DOHH2 (cell line): ENCODE measurements around the gene ECSCR.
"Not testable (repeated sequence)": the region's sequence is repeated elsewhere in the genome, so short reads cannot be mapped to it uniquely, and the experiment has no call there.

ENCODE experiments used
- H3F3A ChIP-seq: fragments of 200-600 bp; sonication (generic), shearing (Covaris generic); 2 replicates; pipeline ENCODE4 v1.6.0; 2016; ENCODE audit warnings: antibody characterized with exemption, mild to moderate bottlenecking; ENCODE audit not compliant: control insufficient read depth, insufficient read depth
- H3K27ac ChIP-seq: fragments of 200-600 bp; sonication (generic); 2 replicates; pipeline ENCODE4 v1.5.1; 2014; ENCODE audit warnings: low read depth, mild to moderate bottlenecking, low read length, moderate library complexity
- H3K27me3 ChIP-seq: fragments of 200-600 bp; sonication (generic); 2 replicates; pipeline ENCODE4 v1.6.1; 2014; ENCODE audit warnings: mild to moderate bottlenecking, low read length, mixed read lengths; ENCODE audit not compliant: control insufficient read depth
- H3K36me3 ChIP-seq: fragments of 200-600 bp; sonication (generic); 2 replicates; pipeline ENCODE4 v1.6.1; 2014; ENCODE audit warnings: mild to moderate bottlenecking, low read length, moderate library complexity, mixed read lengths; ENCODE audit not compliant: control insufficient read depth
- H3K4me1 ChIP-seq: fragments of 200-600 bp; sonication (generic); 2 replicates; pipeline ENCODE4 v1.6.1; 2014; ENCODE audit warnings: mild to moderate bottlenecking, low read length, mixed read lengths; ENCODE audit not compliant: control insufficient read depth
- H3K4me2 ChIP-seq: fragments of 200-600 bp; sonication (generic); 2 replicates; pipeline ENCODE4 v1.6.0; 2014; ENCODE audit warnings: mild to moderate bottlenecking, low read length, moderate library complexity
- H3K4me3 ChIP-seq: fragments of 200-600 bp; sonication (generic); 2 replicates; pipeline ENCODE4 v1.5.1; 2014; ENCODE audit warnings: mild to moderate bottlenecking, low read length, mixed read lengths
- H3K79me2 ChIP-seq: fragments of 200-600 bp; sonication (generic); 2 replicates; pipeline ENCODE4 v1.6.1; 2014; ENCODE audit warnings: mild to moderate bottlenecking, low read length, mixed read lengths; ENCODE audit not compliant: control insufficient read depth
- H3K9me2 ChIP-seq: fragments of 200-600 bp; sonication (generic); replicated peaks from 2 replicates; pipeline ENCODE4 v1.6.1; 2014; ENCODE audit warnings: mild to moderate bottlenecking, low read length, mixed read lengths; ENCODE audit not compliant: control insufficient read depth
- H3K9me3 ChIP-seq: fragments of 200-600 bp; sonication (generic); 2 replicates; pipeline ENCODE4 v1.6.1; 2014; ENCODE audit warnings: antibody characterized with exemption, low read length, mixed read lengths; ENCODE audit not compliant: control insufficient read depth, insufficient read depth
- H4K20me1 ChIP-seq: fragments of 200-600 bp; sonication (generic); 2 replicates; pipeline ENCODE4 v1.6.0; 2014; ENCODE audit warnings: low read depth, mild to moderate bottlenecking, antibody characterized with exemption, low read length, moderate library complexity; ENCODE audit not compliant: control insufficient read depth, insufficient read depth
- CTCF ChIP-seq: fragments of 200-600 bp; sonication (generic); IDR thresholded peaks from one replicate; pipeline ENCODE4 v1.5.1; 2014; ENCODE audit warnings: antibody characterized with exemption, mild to moderate bottlenecking, low read depth, low read length; ENCODE audit not compliant: poor library complexity, severe bottlenecking
- EZH2phosphoT487 ChIP-seq: fragments of 200-600 bp; sonication (generic); IDR thresholded peaks from 2 replicates; pipeline ENCODE4 v1.6.1; 2017; ENCODE audit warnings: borderline replicate concordance, mild to moderate bottlenecking, antibody characterized with exemption, low read length, moderate library complexity, mixed read lengths

Gene ECSCR

GRCh38 chr5:139482050-139482889, 19.7 kb upstream of the ECSCR start, which contains the start of gene STING1:
TSS of gene STING1 (minus strand) at chr5:139482758. CDS start at chr5:139481704, 1,054 bp downstream.
- no peaks in the 10 kb centered on the region for H4K20me1 ChIP-seq
- H3K36me3 ChIP-seq = no peaks in the 10 kb centered on the region
- no peak within 1 kb of the TSS for H3K27ac ChIP-seq
- peaks cover 11% of the 10 kb centered on the region for H3K4me1 ChIP-seq
- no peaks in the 10 kb centered on the region for H3K27me3 ChIP-seq
- H3K79me2 ChIP-seq = no peaks in the 10 kb centered on the region
- H3K4me3 ChIP-seq = no peak within 1 kb of the TSS
- no peak for TF ChIP-seq CTCF
- H3F3A ChIP-seq = no peaks in the 10 kb centered on the region
- H3K9me2 ChIP-seq = no peaks in the 10 kb centered on the region
- H3K9me3 ChIP-seq = no peaks in the 10 kb centered on the region
- H3K4me2 ChIP-seq = 0 out of 2 replicates have a peak within 1 kb of the TSS, but pooled peaks have one; percentile 16

- no peak overlapping the region for H3K27ac ChIP-seq
- no peaks in the 10 kb centered on the region for H3K79me2 ChIP-seq
- no peaks in the 10 kb centered on the region for H3K9me2 ChIP-seq
Measured at GRCh38 chr5:139481580-139482049, 19.1 kb upstream of the ECSCR start.

GRCh38 chr5:139481122-139481533, 18.6 kb upstream of the ECSCR start:
- Histone ChIP-seq H3K79me2 (no peaks in the 10 kb centered on the region), H3K27me3 (no peaks in the 10 kb centered on the region; the same call in 1 of the 2 replicates), H3K4me2 (no peak overlapping the region), H3K9me3 (no peaks in the 10 kb centered on the region), H3K4me3 (no peak overlapping the region), H4K20me1 (no peaks in the 10 kb centered on the region), H3K36me3 (no peaks in the 10 kb centered on the region), H3F3A (no peaks in the 10 kb centered on the region), H3K9me2 (no peaks in the 10 kb centered on the region), H3K27ac (no peak overlapping the region), H3K4me1 (peaks cover 11% of the 10 kb centered on the region)
- TF ChIP-seq EZH2phosphoT487 = no peak
- no peak for TF ChIP-seq CTCF

More at GRCh38 chr5:139481580-139482049, 19.1 kb upstream of the ECSCR start:
- Histone ChIP-seq H4K20me1 (no peaks in the 10 kb centered on the region), H3K4me3 (no peak overlapping the region), H3K36me3 (no peaks in the 10 kb centered on the region), H3K27me3 (no peaks in the 10 kb centered on the region), H3K9me3 (no peaks in the 10 kb centered on the region), H3F3A (no peaks in the 10 kb centered on the region), H3K4me1 (peaks cover 11% of the 10 kb centered on the region), H3K4me2 (no peak overlapping the region)
- TF ChIP-seq CTCF = no peak
- TF ChIP-seq EZH2phosphoT487 = no peak

GRCh38 chr5:139479729-139480128, 17.2 kb upstream of the ECSCR start:
- not testable (repeated sequence) for H3K27me3 ChIP-seq, H3K4me2 ChIP-seq, H3K9me3 ChIP-seq, H3F3A ChIP-seq, H4K20me1 ChIP-seq, H3K36me3 ChIP-seq, H3K9me2 ChIP-seq, H3K4me3 ChIP-seq, H3K79me2 ChIP-seq, H3K27ac ChIP-seq
- H3K4me1 ChIP-seq = peaks cover 20% of the 10 kb centered on the region

GRCh38 chr5:139478657-139479423, 16.3 kb upstream of the ECSCR start:
- H3K27me3 ChIP-seq, H4K20me1 ChIP-seq, H3F3A ChIP-seq, H3K36me3 ChIP-seq, H3K9me3 ChIP-seq, H3K9me2 ChIP-seq, H3K79me2 ChIP-seq, H3K4me3 ChIP-seq, H3K4me2 ChIP-seq, H3K27ac ChIP-seq: not testable (repeated sequence)
- H3K4me1 ChIP-seq = peaks cover 20% of the 10 kb centered on the region
